Stomach (tissue), 4 donors: ENCODE data around the gene S100A8.

Experiments used
- EP300 ChIP-seq: sonication (generic); formaldehyde crosslinking; IDR thresholded peaks from one replicate; pipeline ENCODE4 v1.6.1; 2017; ENCODE audit warnings: antibody characterized with exemption
- POLR2A ChIP-seq, 4 donors: fragments of 450-650 bp; IDR thresholded peaks; one replicate each; pipeline ENCODE4 v1.6.1; 2016; ENCODE audit warnings: antibody characterized with exemption in 4 of 4, control low read depth in 2 of 4, mild to moderate bottlenecking in 1 of 4, moderate library complexity in 1 of 4
- POLR2AphosphoS5 ChIP-seq, 3 donors: sonication (generic); formaldehyde crosslinking; IDR thresholded peaks; one replicate each; pipeline ENCODE4 v1.6.1; 2016; ENCODE audit warnings: antibody characterized with exemption in 3 of 3
- TF ChIP-seq, protein P1 (sequence below), 7 experiments: fragments of 450-650 bp in 4 of 7; fragments of 200-600 bp in 3 of 7; sonication (generic) in 3 of 7; IDR thresholded peaks; one replicate each; pipeline ENCODE4 v1.5.1; 2016 to 2019; ENCODE audit warnings: antibody characterized with exemption in 7 of 7, control low read depth in 2 of 7, mild to moderate bottlenecking in 1 of 7

DNA sequence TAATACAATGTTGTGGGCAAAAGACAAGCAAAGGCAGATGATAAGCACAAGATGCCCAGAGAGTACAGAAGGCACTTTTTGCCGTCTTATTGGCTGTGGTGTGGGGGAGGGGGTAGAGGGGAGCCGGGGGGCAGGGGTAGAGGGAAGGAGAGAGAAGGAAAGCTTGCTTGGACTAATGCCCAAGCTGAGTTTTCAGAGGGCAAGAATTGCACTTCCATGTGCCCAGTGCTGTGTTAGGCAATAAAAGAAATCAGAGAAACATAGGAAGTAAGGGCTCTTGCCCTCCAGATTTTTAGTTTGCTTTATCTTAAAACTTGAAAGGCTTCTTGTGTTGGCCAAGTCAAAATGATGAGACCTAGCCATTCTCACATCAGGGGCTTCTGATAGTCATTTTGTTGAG is 23.8 kb downstream of the S100A8 start:
- TF ChIP-seq, protein P1, sequence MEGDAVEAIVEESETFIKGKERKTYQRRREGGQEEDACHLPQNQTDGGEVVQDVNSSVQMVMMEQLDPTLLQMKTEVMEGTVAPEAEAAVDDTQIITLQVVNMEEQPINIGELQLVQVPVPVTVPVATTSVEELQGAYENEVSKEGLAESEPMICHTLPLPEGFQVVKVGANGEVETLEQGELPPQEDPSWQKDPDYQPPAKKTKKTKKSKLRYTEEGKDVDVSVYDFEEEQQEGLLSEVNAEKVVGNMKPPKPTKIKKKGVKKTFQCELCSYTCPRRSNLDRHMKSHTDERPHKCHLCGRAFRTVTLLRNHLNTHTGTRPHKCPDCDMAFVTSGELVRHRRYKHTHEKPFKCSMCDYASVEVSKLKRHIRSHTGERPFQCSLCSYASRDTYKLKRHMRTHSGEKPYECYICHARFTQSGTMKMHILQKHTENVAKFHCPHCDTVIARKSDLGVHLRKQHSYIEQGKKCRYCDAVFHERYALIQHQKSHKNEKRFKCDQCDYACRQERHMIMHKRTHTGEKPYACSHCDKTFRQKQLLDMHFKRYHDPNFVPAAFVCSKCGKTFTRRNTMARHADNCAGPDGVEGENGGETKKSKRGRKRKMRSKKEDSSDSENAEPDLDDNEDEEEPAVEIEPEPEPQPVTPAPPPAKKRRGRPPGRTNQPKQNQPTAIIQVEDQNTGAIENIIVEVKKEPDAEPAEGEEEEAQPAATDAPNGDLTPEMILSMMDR (IDR thresholded peaks at IDR 0.05): no peak
- no peak for TF ChIP-seq POLR2A (IDR thresholded peaks at IDR 0.05)
- no peak for TF ChIP-seq POLR2AphosphoS5 (IDR thresholded peaks at IDR 0.05)
- no peak for TF ChIP-seq EP300
